ENCODE measurements around the gene TIAM1.
"Not testable (repeated sequence)": the region's sequence is repeated elsewhere in the genome, so short reads cannot be mapped to it uniquely, and the experiment has no call there.

TIAM1 gene

DNA sequence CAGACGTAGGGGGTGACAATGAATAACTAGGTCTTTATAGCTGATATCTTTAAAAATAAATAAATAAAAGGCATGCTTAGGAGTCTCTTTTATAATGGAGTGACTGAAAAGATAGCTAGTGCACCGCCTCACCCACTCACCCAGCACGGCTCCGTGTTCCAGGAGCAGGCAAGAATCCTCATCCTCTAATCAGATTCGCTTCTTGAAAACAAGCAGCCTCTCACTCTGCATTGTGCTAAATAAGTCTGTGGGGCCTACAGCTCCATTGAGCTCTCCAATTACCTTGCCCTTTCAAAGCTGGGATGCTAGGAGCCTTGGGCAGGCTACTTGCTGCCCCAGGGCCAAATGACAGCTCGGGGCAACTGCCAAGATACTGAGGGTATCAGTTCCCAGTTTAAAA lies 91.5 kb downstream of the TIAM1 start:
- no peak for DNase-seq

- no peak for DNase-seq
These were observed 92.0 kb downstream of the TIAM1 start for GRCh38 chr21:31252091-31252490.

DNA sequence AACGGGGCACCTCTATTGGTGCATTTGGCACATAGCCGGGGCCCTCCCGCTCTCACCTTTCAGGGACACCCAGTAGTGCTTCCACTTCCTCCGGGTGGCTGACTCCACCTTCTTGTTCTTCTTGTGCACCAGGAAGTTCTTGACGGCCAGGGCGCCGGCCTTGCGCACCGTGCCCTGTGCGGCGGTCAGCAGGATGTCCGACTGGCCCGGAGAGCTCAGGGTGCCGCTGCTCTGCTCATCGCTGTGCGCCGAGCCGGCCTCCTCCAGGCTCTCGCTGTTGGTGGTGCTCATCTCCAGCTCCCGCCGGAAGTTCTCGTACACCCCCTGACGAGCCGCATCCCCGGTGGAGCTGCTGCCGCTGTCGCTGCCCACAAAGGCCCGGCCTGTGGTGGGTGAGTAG lies 92.4 kb downstream of the TIAM1 start:
- DNase-seq = no peak

DNA sequence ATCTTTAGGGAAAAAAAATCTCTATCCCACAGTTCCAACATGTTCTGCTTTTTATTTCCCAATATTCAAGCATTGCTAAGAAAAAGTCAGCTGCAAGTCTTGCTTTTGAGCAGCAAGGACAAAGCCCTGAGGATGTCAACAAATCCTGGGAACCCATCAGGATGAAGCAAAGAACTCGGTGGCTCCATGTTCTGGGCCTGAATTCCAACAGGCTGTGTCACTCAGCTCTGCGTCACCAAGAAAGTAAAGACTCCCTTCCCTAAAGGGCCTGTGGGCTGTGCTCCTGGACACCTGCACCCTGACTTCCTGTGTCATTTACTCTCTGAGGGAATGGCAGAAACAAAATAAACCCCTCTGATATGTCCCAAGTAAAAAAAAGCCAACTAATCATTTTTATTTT lies 95.5 kb downstream of the TIAM1 start:
- DNase-seq = no peak

GRCh38 chr21:31243611-31244010 lies 100.5 kb downstream of the TIAM1 start:
- DNase-seq = no peak

DNA sequence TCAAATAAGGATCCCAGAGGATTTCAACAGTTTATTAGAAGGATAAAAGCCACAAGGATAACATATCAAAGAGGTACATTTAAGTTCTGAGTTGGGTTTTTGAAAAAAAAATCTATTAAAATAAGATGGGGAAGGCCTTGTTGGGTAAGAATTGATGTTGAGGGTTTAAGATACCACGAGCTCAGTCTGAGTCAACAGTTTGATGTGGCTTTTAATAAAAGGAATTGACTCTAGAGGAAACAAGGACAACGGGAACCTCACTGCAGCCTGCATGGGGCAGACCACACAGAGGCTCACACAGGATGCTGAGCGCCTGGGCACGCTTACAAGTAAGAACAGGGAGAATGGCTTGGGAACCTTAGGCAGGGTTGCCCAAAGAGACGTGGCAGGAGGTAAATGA lies 107.5 kb downstream of the TIAM1 start:
- DNase-seq = no peak

DNA sequence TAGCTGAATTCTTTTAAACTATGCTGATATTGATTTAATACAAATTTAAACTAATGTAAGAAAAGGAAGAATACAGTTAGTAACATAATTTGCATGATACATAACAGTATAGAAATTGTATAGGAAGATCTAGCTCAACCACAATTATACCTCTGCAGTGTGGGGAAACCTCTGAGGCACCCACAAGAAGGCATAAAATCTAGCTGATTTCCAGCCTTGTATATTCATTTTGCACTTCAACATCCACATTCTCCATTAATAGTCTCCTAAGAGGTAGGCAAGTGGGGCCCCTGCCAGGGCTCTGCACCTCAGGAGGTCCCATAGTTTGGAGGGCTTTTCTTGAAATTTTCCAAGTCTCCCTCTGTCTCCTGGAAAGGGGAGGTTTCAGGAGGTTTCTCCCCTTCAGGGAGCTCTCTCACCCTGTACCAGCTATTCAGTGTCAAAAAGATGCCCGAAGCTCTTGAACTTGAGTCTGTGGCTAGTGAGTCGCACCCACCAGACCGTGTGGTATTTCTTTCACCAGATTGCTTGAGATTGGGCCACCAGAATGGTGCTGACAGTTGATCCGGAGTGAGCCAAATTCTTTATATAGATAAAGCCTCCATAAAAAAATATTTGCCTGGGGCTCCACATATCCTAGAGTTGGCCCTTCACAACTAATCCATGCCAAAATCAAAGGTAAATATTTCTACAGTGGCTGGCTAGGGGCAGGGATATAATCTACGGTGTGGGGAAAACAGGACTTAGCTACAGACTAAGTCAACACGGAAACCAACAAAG lies 108.2 kb downstream of the TIAM1 start:
- no peak for DNase-seq

DNA sequence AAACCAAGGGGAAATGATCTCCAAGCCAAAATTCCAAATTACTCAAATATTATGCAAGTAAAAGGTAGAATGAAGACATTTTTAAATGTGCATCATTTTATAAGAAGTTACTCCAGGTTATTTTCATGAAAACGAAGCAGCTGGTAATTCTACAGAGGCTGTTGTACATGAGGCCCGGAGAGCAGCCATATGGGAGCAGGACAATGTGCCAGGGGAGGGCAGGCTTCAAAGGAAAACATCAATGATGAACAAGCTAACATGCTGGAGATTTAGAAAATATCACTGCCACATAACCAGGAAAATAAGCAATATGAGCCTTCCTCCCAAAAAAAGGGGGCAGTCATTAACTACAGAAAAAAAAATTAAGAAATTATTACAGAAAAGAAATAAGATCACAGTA lies 109.1 kb downstream of the TIAM1 start:
- no peak for DNase-seq

DNA sequence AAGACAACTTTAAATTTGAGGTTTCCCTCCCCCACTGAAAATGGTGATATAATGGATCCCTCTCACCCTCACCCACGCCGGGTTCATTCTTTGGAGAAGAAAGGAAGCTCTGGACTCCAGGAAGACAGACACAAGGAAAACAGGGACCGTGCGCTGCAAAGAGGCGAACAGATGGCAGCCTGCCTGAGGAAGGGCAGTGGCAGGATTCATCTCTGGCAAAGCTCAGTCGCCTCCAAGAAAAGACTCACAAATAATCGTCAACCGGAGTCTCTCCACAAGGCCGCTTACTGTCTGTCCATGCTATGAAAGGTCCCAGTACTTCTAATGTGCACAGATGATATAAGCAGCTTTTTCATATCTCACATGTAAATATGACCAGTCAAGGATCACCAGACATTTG lies 110.3 kb downstream of the TIAM1 start:
- DNase-seq = no peak

- no peak for DNase-seq
These were observed 111.7 kb downstream of the TIAM1 start for GRCh38 chr21:31232344-31232743.

DNA sequence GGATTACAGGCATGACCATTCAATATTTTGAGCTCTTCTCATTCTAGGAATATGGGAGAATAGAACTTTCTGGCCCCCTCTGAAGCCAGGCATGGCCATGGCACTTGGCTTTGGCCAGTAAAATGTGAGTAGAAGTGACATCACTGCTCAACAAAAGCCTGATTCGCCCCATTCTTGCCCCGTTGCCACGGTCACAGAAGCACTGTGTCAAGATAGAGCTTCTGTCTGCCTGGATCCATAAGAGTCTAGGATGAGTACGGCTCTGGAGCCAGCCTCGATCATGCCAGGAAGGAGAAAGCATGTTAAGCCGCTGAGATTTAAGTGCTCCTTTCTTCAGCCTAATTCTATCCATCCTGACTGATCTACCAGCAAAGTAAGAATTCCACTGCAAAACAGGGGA lies 113.1 kb downstream of the TIAM1 start:
- DNase-seq = no peak

- not testable (repeated sequence) for DNase-seq
These were observed 115.3 kb downstream of the TIAM1 start for GRCh38 chr21:31228723-31229122.

- DNase-seq = no peak
These were observed 118.3 kb downstream of the TIAM1 start for GRCh38 chr21:31225713-31226112.

DNA sequence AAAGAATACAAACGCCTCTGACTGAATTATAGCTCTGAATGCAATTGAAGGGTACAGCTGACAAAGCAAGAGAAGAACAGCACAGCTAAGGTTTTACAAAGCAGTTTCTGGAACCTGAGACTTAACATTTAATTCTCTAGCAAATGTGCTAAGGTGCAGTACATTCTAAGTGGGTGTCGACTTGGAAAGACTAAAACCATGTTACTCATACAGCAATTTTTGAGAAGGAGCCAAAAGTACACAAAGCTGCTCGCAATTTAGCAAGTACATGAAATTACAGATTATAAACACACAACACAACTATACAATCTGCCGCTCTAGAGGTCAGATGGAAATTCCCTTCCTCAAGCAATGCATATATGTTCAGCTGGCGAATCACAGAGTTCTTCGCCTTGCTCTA lies 121.9 kb downstream of the TIAM1 start:
- DNase-seq = no peak

DNA sequence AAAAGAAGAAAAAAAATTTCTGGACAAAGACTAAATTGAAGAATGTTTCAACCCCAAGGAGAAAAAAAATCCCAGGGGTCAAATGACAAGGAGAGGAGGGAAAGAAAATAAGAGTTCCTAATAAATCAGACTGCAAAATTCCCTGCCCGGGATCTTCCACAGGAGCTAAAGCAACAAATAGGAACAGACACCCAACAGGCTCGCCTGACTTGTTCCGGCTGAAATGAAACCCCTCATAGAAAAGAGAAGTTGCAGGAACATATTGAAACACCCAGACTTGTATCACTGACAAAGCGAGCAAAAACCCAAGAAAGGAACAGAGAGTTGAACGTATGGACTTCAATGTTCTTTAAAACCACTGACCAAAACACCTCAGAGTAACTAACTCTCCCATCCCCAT lies 123.0 kb downstream of the TIAM1 start:
- DNase-seq = no peak

DNA sequence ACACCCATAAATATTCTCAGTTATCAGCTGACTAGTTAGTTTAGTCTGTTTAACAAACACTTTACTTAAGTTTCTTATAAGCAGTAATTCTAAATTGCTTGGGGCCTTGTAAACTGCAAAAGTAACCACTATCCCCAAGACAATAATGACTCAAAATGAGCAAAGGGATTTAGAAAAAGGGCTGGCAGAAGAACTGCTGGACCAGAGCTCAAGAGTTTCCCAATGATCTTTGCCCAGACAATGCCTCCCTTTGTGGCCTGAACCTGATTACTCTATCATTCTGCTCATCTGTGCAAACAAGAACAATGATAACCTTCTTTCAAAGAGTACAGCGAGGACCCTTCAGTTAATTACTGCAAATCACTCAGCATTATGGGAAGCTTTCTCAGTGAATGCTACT lies 123.5 kb downstream of the TIAM1 start:
- no peak for DNase-seq

DNA sequence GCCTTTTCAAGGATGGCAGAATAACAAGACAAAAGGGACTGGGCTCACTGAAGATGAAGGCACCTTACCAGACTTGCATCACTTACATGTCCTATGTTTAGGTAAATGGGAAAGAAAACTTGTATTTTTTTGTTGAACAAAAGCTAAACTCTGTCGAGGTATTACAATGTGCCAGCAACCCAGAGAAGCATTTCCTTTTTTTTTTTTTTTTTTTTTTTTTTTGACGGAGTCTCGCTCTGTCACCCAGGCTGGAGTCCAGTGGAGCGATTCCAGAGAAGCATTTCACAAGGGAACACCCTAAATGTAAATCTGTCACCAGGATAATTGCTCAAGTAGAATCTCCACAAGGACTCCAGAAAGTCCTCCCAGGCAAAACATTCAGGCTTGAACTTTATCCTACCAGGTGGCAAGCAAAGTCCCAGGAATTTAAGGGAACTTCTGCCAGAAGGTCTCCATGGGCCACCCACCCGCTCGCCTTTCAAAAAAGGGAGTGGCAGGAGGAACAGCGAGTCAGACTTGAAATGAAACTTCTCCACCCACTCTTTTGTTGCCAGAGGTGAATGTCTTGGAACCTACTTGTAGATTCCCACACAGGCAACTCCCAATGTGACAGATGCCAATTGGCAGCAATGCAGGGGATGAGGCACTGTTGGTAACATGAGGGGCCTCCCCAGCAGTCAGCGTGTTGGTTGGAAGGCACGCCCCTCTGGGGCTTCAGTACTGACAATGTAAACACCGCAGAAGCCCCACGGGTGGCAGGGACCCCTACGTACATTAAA lies 125.0 kb downstream of the TIAM1 start:
- DNase-seq = no peak

DNA sequence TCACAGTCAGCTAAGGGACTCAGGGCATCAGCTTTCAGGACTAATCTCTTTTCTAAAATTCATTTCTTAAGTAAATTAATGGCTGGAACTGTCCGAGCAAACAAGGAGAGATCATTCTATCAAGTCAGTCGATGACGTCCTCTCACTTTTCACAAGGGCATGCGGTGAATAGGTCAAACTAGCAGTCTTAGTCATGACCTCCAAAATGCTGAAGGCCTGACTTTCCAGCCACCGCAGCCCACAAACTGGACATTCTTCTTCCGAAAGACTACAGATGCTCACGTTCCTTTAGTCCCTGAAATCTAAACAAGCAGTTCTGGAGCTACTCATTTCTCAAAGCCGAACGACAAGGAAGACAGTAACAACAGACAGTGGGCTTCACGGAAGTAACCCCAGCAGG lies 127.9 kb downstream of the TIAM1 start:
- no peak for DNase-seq

DNA sequence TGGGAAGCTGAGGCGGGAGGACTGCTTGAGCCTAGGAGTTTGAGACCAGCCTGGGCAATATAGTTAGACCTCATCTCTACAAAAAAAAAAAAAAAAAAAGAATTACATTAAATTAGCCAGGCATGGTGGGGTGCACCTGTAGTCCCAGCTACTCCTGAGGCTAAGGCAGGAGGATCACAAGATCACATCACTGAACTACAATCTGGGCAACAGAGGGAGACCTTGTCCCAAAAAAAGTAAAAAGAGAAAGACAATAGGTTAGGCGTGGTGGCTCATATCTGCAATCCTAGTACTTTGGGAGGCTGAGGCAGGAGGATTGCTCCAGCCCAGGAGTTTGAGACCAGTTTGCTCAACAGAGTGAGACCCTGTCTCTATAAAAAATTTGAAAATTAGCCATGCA lies 130.3 kb downstream of the TIAM1 start:
- DNase-seq = no peak

GRCh38 chr21:31211836-31212235 lies 132.2 kb downstream of the TIAM1 start:
- DNase-seq = no peak

- DNase-seq = no peak
These were observed 138.6 kb downstream of the TIAM1 start for GRCh38 chr21:31205412-31205811.

DNA sequence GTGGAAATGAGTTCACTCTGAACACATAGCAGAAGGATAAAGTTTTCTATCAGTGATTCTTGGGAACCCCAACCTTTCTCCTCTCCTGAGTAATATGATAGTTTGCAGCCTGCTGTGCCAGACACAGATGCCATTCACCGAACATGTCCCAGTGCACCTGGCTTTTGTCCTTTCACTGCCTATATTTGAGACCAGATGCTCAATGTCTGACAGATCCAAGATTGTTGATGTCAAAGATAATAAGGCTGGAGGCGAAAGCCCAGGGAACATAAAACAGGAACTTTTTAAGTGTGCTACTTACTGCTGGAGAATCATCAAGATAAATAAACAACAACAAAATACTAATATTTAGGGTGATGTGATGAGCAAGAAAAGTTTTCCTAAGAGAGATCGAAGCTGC lies 139.3 kb downstream of the TIAM1 start:
- DNase-seq = no peak

DNA sequence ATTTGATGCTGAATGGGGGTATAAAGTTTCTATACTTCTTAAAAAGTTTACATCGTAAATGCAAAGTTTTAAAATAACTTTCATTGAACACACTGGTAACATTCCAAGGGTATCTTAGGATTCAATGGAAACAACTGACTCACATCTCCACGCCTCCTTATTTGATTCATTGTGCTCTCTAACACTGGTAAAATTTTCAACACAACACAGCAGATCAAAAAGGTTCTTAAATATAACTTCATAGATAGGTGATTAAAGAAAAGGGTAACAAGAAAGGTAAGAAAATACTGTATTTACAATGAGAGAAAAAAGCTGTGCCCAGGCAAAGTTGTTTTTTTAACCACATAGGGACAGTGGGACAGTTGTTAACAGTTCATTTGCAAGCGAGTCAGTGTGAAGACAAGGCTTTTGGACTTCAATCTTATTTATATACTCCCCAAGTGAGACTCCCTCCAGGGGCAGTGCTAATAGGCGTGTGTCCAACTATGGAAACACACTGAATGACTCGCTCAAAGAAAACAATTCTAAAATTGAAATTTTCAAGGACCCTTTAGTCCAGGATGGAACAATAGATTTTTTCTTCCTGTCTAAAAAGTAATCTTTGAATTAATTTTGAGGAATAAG lies 140.5 kb downstream of the TIAM1 start:
- DNase-seq = no peak

DNA sequence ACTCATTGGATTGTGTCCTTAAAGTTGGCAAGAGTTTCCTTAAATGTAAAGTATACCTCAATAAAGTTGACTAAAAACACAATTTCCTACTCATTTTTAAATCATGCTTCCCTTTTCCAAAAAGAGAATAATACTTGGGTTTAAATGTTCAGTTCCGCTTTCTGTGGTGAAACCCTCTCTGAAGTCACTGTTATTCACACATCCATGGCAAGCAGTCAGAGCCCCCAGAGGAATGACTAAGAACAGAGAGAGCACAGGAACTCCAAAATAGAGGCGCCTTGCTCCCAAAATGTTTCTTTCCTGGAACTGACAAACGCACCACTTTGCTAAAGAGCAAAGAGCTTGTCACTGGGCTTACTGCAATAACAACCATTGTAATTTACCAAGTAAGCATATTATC lies 142.5 kb downstream of the TIAM1 start:
- no peak for DNase-seq

Measured in KG1 (cell line).